Measurements from ENCODE around the gene SIDT1. TPM values are rescaled to one million over a fixed set of nuclear protein-coding genes. Genes with fewer than 3 reads are reported as not detected.

SIDT1 gene
- total and polyA plus RNA-seq, 2 donors (not counting 1 experiment from before 2014, with no cell fraction given): 0.01 TPM; not detected in 1

DNA sequence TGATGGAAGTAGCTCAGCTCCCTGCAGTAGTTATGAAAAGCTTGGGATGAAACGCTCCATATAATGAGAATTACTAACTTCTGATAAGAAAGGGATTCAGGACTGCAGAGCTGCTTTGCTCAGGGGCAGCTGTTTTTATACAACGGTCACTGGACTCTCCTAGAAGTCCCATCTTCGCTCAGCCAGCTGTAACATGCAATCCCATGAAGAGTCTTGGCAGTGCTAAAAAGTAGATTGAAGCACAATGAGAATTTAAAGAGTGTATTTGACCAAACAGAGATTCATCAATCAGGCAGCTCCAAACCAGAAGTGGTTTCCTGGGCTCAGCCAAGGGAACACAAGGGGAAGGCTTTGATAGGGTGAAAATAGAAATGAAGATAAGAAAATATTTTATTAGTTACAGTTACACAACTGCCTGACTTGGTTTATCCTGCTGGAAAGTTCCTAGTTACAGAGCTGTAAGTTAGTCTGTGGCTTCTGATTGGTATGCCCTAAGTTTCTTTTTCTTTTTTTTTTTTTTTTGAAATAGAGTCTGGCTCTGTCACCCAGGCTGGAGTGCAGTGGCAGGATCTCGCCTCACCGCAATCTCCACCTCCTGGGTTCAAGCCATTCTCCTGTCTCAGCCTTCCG is 24.1 kb downstream of the SIDT1 start:
- Histone ChIP-seq H3K36me3 (ENCODE audit: control insufficient read depth, insufficient read depth, low read length) (no peaks in the 10 kb centered on the region), H3K9me3 (ENCODE audit: control insufficient read depth, insufficient read depth, low read depth, low read length) (no peaks in the 10 kb centered on the region), H3K4me2 (ENCODE audit: extremely low read depth, insufficient read depth, low read length) (no peak overlapping the region), H3K27ac (ENCODE audit: insufficient read depth, low read length) (no peak overlapping the region), H3K4me3 (replicated peaks in 1 of 4; ENCODE audit: control extremely low read depth in 1 of 4, insufficient read depth in 1 of 4, low read depth in 3 of 4, low read length in 4 of 4) (no peak overlapping the region), H4K20me1 (ENCODE audit: control insufficient read depth, extremely low read depth, insufficient read depth, low read length) (no peaks in the 10 kb centered on the region), H3K79me2 (ENCODE audit: control insufficient read depth, insufficient read depth, low read length) (no peaks in the 10 kb centered on the region), H3K27me3 (ENCODE audit: control insufficient read depth, insufficient read depth, low read length) (no peaks in the 10 kb centered on the region), H2AFZ (ENCODE audit: low read length) (no peak overlapping the region), H3K9ac (ENCODE audit: insufficient read depth, low read length) (no peak overlapping the region), H3K4me1 (ENCODE audit: control insufficient read depth, extremely low read depth, insufficient read depth, low read length) (no peaks in the 10 kb centered on the region)
- TF ChIP-seq CTCF (conservative IDR thresholded peaks at IDR 0.05 in 1 of 2, IDR thresholded peaks at IDR 0.05 in 1 of 2; ENCODE audit: low read depth in 1 of 2, low read length in 2 of 2) (no peak), EZH2 (IDR thresholded peaks at IDR 0.05; ENCODE audit: low read length, missing control alignments) (no peak)
- DNase-seq (ENCODE audit: low read depth in 2 of 2): no peak

- no peak overlapping the region for H3K9ac ChIP-seq (ENCODE audit: insufficient read depth, low read length)
- no peak overlapping the region for H3K4me3 ChIP-seq (replicated peaks in 1 of 4; ENCODE audit: control extremely low read depth in 1 of 4, insufficient read depth in 1 of 4, low read depth in 3 of 4, low read length in 4 of 4)
- no peaks in the 10 kb centered on the region for H3K27me3 ChIP-seq (ENCODE audit: control insufficient read depth, insufficient read depth, low read length)
- H3K36me3 ChIP-seq (ENCODE audit: control insufficient read depth, insufficient read depth, low read length): no peaks in the 10 kb centered on the region
- no peaks in the 10 kb centered on the region for H3K79me2 ChIP-seq (ENCODE audit: control insufficient read depth, insufficient read depth, low read length)
- no peaks in the 10 kb centered on the region for H3K9me3 ChIP-seq (ENCODE audit: control insufficient read depth, insufficient read depth, low read depth, low read length)
- no peak for DNase-seq (ENCODE audit: low read depth in 2 of 2)
- no peak overlapping the region for H3K4me2 ChIP-seq (ENCODE audit: extremely low read depth, insufficient read depth, low read length)
- no peak for TF ChIP-seq CTCF (conservative IDR thresholded peaks at IDR 0.05 in 1 of 2, IDR thresholded peaks at IDR 0.05 in 1 of 2; ENCODE audit: low read depth in 1 of 2, low read length in 2 of 2)
- TF ChIP-seq EZH2 (IDR thresholded peaks at IDR 0.05; ENCODE audit: low read length, missing control alignments): no peak
- H2AFZ ChIP-seq (ENCODE audit: low read length): no peak overlapping the region
- no peak overlapping the region for H3K27ac ChIP-seq (ENCODE audit: insufficient read depth, low read length)
- H4K20me1 ChIP-seq (ENCODE audit: control insufficient read depth, extremely low read depth, insufficient read depth, low read length): no peaks in the 10 kb centered on the region
- H3K4me1 ChIP-seq (ENCODE audit: control insufficient read depth, extremely low read depth, insufficient read depth, low read length): no peaks in the 10 kb centered on the region
Measured at GRCh38 chr3:113556946-113557335, 24.6 kb downstream of the SIDT1 start.

DNA sequence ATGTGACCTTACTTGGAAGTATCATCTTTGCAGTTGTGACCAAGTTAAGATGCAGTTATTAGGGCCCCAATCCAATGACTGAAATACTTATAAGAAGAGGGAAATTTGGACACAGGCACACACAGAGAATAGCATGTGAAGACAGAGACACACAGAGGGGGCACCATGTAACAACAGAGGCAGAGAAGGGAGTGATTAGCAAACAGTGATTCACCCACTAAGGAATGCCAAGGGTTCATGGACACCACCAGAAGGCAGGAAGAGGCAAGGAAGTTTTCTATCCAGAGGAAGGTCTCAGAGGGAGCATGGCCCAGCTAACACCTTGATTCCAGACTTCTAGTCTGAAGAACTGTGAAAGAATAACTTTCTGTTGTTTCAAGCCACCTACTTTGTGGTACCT is 25.0 kb downstream of the SIDT1 start:
- Histone ChIP-seq H3K4me2 (ENCODE audit: extremely low read depth, insufficient read depth, low read length) (no peak overlapping the region), H3K4me3 (replicated peaks in 1 of 4; ENCODE audit: control extremely low read depth in 1 of 4, insufficient read depth in 1 of 4, low read depth in 3 of 4, low read length in 4 of 4) (no peak overlapping the region), H2AFZ (ENCODE audit: low read length) (no peak overlapping the region), H3K36me3 (ENCODE audit: control insufficient read depth, insufficient read depth, low read length) (no peaks in the 10 kb centered on the region), H4K20me1 (ENCODE audit: control insufficient read depth, extremely low read depth, insufficient read depth, low read length) (no peaks in the 10 kb centered on the region), H3K27me3 (ENCODE audit: control insufficient read depth, insufficient read depth, low read length) (no peaks in the 10 kb centered on the region), H3K9me3 (ENCODE audit: control insufficient read depth, insufficient read depth, low read depth, low read length) (no peaks in the 10 kb centered on the region), H3K79me2 (ENCODE audit: control insufficient read depth, insufficient read depth, low read length) (no peaks in the 10 kb centered on the region), H3K9ac (ENCODE audit: insufficient read depth, low read length) (no peak overlapping the region), H3K27ac (ENCODE audit: insufficient read depth, low read length) (no peak overlapping the region), H3K4me1 (ENCODE audit: control insufficient read depth, extremely low read depth, insufficient read depth, low read length) (no peaks in the 10 kb centered on the region)
- TF ChIP-seq CTCF (conservative IDR thresholded peaks at IDR 0.05 in 1 of 2, IDR thresholded peaks at IDR 0.05 in 1 of 2; ENCODE audit: low read depth in 1 of 2, low read length in 2 of 2): no peak
- peak in 1 of 2 donors; percentile 39 for DNase-seq (ENCODE audit: low read depth in 2 of 2)

Measured in fibroblast of lung (primary cell).